Common myeloid progenitor, CD34-positive (primary cell): ENCODE measurements around the gene SLAMF9.

ENCODE experiments used
- CTCF ChIA-PET: fragments of 350-600 bp; sonication (Branson Sonifier 250); formaldehyde crosslinking; loops from one replicate; lab custom pipeline; 2021; ENCODE audit warnings: antibody characterized with exemption; lab: Charles Lee
- POLR2A ChIA-PET: fragments of 350-600 bp; sonication (Branson Sonifier 250); formaldehyde crosslinking; loops from one replicate; lab custom pipeline; 2021; ENCODE audit warnings: antibody characterized with exemption; lab: Charles Lee
- DNase-seq, 3 donors: peaks; one replicate each; pipeline versions ENCODE4 v3.0.0 to v3.0.0-alpha.2; 2013
- H3K27ac ChIP-seq, 2 experiments: 1 replicate in 1 of 2; 2 replicates in 1 of 2; pipeline ENCODE4 v1.7.0; 2013; ENCODE audit warnings: inconsistent platforms in 2 of 2, low read length in 2 of 2, mild to moderate bottlenecking in 2 of 2, low read depth in 1 of 2, moderate library complexity in 1 of 2; ENCODE audit not compliant: severe bottlenecking in 2 of 2, insufficient read depth in 1 of 2, poor library complexity in 1 of 2
- H3K27me3 ChIP-seq, 5 experiments: replicated peaks in 2 of 5; 1 replicate in 3 of 5; 2 replicates in 2 of 5; pipeline versions ENCODE4 v1.6.1 to v1.7.0; 2013; ENCODE audit warnings: low read length in 4 of 5, mild to moderate bottlenecking in 2 of 5, moderate library complexity in 2 of 5, inconsistent platforms in 1 of 5; ENCODE audit not compliant: insufficient read depth in 5 of 5, control insufficient read depth in 4 of 5
- H3K36me3 ChIP-seq, 4 experiments: 1 replicate in 2 of 4; 2 replicates in 2 of 4; pipeline versions ENCODE4 v1.6.1 to v1.7.0; 2013; ENCODE audit warnings: low read length in 3 of 4, control low read depth in 1 of 4, mild to moderate bottlenecking in 1 of 4; ENCODE audit not compliant: control insufficient read depth in 4 of 4, insufficient read depth in 4 of 4
- H3K4me1 ChIP-seq, 4 experiments: 1 replicate in 3 of 4; 2 replicates in 1 of 4; pipeline versions ENCODE4 v1.6.1 to v1.7.1; 2013; ENCODE audit warnings: low read length in 3 of 4, mild to moderate bottlenecking in 3 of 4, control low read depth in 1 of 4, inconsistent platforms in 1 of 4, moderate library complexity in 1 of 4; ENCODE audit not compliant: control insufficient read depth in 4 of 4, insufficient read depth in 4 of 4; ENCODE audit errors: control extremely low read depth in 1 of 4
- H3K4me3 ChIP-seq, 7 experiments: 1 replicate in 4 of 7; 2 replicates in 3 of 7; pipeline versions ENCODE4 v1.5.1 to v1.7.0; 2013; ENCODE audit warnings: mild to moderate bottlenecking in 7 of 7, low read length in 6 of 7, moderate library complexity in 6 of 7, inconsistent platforms in 2 of 7, low read depth in 2 of 7, control low read depth in 1 of 7; ENCODE audit not compliant: insufficient read depth in 4 of 7, control insufficient read depth in 1 of 7; ENCODE audit errors: extremely low read depth in 1 of 7
- H3K9me3 ChIP-seq, 5 experiments: 1 replicate in 4 of 5; 2 replicates in 1 of 5; pipeline versions ENCODE4 v1.6.1 to v1.7.1; 2013; ENCODE audit warnings: low read length in 4 of 5, mild to moderate bottlenecking in 2 of 5, inconsistent platforms in 1 of 5, low read depth in 1 of 5, moderate library complexity in 1 of 5; ENCODE audit not compliant: control insufficient read depth in 4 of 5, insufficient read depth in 2 of 5; ENCODE audit errors: control extremely low read depth in 1 of 5
- WGBS: methylation state at CpG from one replicate; pipeline ENCODE4 v1.1.5; 2013; ENCODE audit not compliant: insufficient coverage; 5-methylcytosine and 5-hydroxymethylcytosine counted together

The SLAMF9 gene

DNA sequence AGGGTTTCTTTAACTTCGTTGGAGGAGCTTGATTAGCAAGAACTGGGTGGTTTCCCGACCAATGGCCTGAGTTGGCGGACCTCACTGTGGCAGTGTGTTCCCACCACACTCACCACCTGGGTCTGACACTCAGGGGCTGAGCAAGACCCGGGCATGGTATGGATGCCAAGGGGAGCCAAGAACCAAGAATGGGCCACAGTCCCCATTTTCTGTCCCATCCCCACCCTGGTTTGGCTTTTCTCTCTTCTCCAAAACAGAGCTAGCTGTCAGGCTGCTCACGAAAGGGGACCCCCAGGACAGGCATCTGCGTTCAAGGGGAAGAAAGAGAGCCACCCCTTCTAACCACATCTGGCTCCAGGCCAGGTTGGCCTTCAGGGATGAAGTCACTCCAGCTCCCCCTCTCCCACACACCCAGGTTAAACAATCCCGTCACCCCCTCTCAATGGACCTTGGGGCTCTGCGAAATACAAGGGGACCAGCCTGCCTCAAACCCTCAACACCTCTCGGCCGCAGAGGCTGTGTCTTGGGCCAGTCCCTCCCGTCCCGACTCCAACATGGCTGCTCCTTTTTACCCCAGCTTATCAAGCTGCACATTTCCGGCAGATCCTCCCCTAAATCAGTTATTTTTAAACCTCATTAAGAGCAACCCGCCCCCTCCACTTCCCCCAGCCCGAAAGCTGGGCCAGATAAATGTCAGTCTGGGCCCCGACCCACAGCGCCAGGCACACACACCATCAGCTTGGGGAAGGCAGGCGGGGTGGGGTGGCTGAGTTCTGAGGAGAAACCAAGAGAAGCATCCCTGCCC lies 32.1 kb downstream of the SLAMF9 start:
- 5% methylated on average over 12 of the region's 18 CpGs for WGBS
- ChIA-PET POLR2A (interaction anchor here (1.4 to 5.2 kb wide), 6 partner anchors 22 to 40 kb away, joined by 3 to 54 read pairs (median 18); partner anchors contain the start of gene CFAP45), CTCF (interaction anchor here (0.7 to 13.6 kb wide), 6 partner anchors 14 to 141 kb away, joined by 3 to 250 read pairs (median 6); partner anchors contain the start of genes DUSP23 and FCRL6)
- peak; percentile 75 to 94 (median 92) for DNase-seq
- peaks cover 11 to 40% (median 32%) of the 10 kb centered on the region in 4 experiments for H3K36me3 ChIP-seq
- H3K9me3 ChIP-seq: no peaks in the 10 kb centered on the region
- peak overlapping the region; percentile 100 for H3K27ac ChIP-seq
- no peaks in the 10 kb centered on the region for H3K27me3 ChIP-seq
- peaks cover 15 to 83% (median 78%) of the 10 kb centered on the region in 4 experiments for H3K4me1 ChIP-seq
- peak overlapping the region; percentile 8 to 100 (median 94) for H3K4me3 ChIP-seq

DNA sequence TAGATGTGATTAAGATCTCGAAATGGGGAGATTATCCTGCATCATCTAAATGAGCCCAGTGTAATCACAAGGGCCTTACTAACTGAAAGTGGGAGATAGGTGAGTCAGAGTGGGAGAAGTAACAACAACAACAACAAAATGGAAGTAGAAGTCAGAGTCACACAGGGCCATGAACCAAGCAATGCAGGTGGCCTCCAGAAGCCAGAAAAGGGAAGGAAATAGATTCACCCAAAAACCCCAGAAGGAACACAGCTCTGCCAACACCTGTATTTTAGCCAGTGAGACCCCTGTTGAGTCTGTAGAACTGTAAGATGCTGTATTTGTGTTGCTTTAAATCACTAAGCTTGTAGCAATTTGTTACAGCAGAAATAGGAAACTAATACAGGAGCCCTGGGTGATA lies 32.8 kb downstream of the SLAMF9 start:
- peaks cover 11 to 45% (median 38%) of the 10 kb centered on the region in 4 experiments for H3K36me3 ChIP-seq
- no peaks in the 10 kb centered on the region for H3K27me3 ChIP-seq
- POLR2A ChIA-PET: interaction anchor here (1.4 to 5.2 kb wide), 2 partner anchors 23 to 29 kb away, joined by 5 to 54 read pairs; no protein-coding TSS in a partner anchor
- H3K9me3 ChIP-seq: no peaks in the 10 kb centered on the region
- H3K4me1 ChIP-seq: peaks cover 15 to 87% (median 83%) of the 10 kb centered on the region in 4 experiments
- peak; percentile 66 to 89 (median 86) for DNase-seq
- CTCF ChIA-PET: interaction anchor here (0.8 to 13.6 kb wide), 5 partner anchors 15 to 140 kb away, joined by 3 to 250 read pairs (median 4); partner anchors contain the start of genes DUSP23 and FCRL6
- peak overlapping the region in 6 of 7 experiments; percentile 41 to 100 (median 94) for H3K4me3 ChIP-seq
- WGBS: no CpG with 5 or more reads among the region's 1 CpG
- peak overlapping the region; percentile 100 for H3K27ac ChIP-seq

DNA sequence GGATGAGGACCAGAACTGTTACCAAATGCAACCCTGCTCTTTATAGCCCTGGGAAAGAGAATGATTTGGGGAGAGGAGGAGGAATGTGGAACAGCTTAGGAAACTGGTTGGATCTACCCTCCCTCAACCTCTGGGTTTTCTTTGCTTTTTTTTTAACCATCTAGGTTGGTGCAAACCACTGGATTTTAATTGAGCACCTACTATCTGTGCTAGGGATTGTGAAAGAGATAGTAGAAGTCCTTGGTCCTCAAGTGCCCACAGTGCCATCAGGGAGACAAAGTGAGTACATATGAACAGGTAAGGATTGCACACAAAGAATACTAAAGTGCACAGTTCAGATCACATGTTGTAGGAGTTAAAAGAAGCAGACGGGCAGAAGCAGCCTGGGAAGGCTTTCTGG lies 33.4 kb downstream of the SLAMF9 start:
- Histone ChIP-seq H3K9me3 (no peaks in the 10 kb centered on the region), H3K36me3 (peaks cover 11 to 51% (median 41%) of the 10 kb centered on the region in 4 experiments), H3K27ac (peak overlapping the region; percentile 100), H3K27me3 (no peaks in the 10 kb centered on the region), H3K4me1 (peaks cover 15 to 86% (median 83%) of the 10 kb centered on the region in 4 experiments), H3K4me3 (peak overlapping the region in 4 of 7 experiments; percentile 8 to 100 (median 66))
- ChIA-PET POLR2A (no interaction called here), CTCF (interaction anchor here (1.2 to 13.6 kb wide), 3 partner anchors 15 to 121 kb away, joined by 3 to 250 read pairs (median 57); no protein-coding TSS in a partner anchor)
- no peak for DNase-seq
- WGBS: no CpG with 5 or more reads among the region's 1 CpG

DNA sequence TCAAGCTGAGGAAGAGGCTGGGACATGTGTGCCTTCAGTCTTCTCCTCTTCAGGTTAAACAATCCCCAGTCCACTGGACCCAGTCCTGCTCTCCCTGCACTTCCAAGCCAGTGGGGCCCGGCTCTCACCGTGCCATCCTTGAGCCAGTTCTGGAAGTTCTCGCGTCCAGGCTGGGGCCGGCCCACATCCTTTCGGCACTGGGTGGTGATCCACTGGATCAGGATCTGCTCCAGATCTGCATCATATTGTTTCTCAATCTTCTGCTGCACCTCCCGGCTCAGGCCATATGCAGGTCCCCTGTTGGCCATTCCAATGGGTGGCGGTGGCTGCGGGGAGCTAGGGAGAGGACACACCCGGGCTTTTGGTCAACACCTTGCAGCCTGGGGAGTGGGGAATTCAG lies 33.8 kb downstream of the SLAMF9 start:
- Histone ChIP-seq H3K27me3 (no peaks in the 10 kb centered on the region), H3K27ac (peak overlapping the region in 1 of 2 experiments; percentile 100), H3K9me3 (no peaks in the 10 kb centered on the region), H3K36me3 (peaks cover 11 to 56% (median 44%) of the 10 kb centered on the region in 4 experiments), H3K4me1 (peaks cover 15 to 90% (median 82%) of the 10 kb centered on the region in 4 experiments), H3K4me3 (peak overlapping the region in 2 of 7 experiments; percentile 95 to 100)
- no peak for DNase-seq
- CTCF ChIA-PET: interaction anchor here (1.2 to 13.6 kb wide), 3 partner anchors 16 to 121 kb away, joined by 3 to 250 read pairs (median 57); no protein-coding TSS in a partner anchor
- POLR2A ChIA-PET: no interaction called here
- WGBS: 89% methylated on average over 4 of the region's 10 CpGs

GRCh38 chr1:159919236-159919865 lies 34.7 kb downstream of the SLAMF9 start:
- Histone ChIP-seq H3K4me1 (peaks cover 15 to 92% (median 85%) of the 10 kb centered on the region in 4 experiments), H3K27me3 (no peaks in the 10 kb centered on the region), H3K9me3 (no peaks in the 10 kb centered on the region), H3K36me3 (peaks cover 11 to 57% (median 44%) of the 10 kb centered on the region in 4 experiments), H3K27ac (peak overlapping the region in 1 of 2 experiments; percentile 66), H3K4me3 (peak overlapping the region in 2 of 7 experiments; percentile 41 to 100)
- ChIA-PET POLR2A (no interaction called here), CTCF (interaction anchor here (0.8 to 13.6 kb wide), 3 partner anchors 14 to 50 kb away, joined by 3 to 250 read pairs (median 3); no protein-coding TSS in a partner anchor)
- no peak for DNase-seq
- 95% methylated on average over 10 of the region's 10 CpGs for WGBS

DNA sequence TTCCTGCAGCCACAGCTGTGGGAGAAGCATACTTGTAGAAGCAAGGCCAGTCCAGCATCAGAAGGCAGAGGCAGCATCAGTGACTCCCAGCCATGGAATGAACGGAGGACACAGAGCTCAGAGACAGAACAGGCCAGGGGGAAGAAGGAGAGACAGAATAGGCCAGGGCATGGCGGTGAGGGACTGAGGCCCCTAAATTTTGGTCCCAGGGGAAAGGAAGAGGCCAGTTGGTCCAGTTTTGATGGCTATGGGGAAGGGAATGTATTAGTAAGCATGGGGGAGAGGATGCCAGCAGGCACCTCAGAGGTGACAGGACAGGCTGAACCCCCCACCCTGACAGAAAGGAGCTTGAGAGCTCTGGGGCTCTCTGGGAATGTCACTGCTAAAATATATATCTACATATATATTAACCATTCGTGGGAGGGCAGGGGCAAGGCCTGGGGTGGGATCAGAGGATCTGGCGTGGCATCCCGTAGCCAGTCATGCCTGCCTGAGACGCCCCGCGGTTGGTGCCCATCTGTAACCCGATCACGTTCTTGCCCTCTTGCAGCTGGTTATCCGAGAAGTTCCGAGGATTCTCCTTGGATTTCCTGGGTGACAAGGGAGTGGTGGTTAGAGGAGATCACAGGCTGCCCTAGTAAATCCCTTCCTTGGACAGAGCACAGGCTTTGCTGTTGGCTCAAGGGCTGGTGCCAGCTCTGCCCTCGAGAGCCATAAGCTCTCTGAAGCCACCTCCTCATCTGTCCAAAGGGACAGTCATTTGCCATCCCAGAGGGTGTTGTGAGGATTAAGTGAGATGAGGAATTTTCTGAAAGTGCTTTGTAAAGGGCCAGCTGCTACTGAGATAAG lies 35.5 kb downstream of the SLAMF9 start:
- no peak for DNase-seq
- H3K36me3 ChIP-seq: peaks cover 11 to 57% (median 44%) of the 10 kb centered on the region in 4 experiments
- H3K4me3 ChIP-seq: peak overlapping the region in 2 of 7 experiments; percentile 6 to 41
- WGBS: 89% methylated on average over 12 of the region's 13 CpGs
- H3K4me1 ChIP-seq: peaks cover 15 to 94% (median 87%) of the 10 kb centered on the region in 4 experiments
- no peaks in the 10 kb centered on the region for H3K27me3 ChIP-seq
- ChIA-PET CTCF (interaction anchor here (0.8 to 13.6 kb wide), 5 partner anchors 15 to 49 kb away, joined by 3 to 250 read pairs (median 3); no protein-coding TSS in a partner anchor), POLR2A (no interaction called here)
- peak overlapping the region; percentile 6 to 66 for H3K27ac ChIP-seq
- no peaks in the 10 kb centered on the region for H3K9me3 ChIP-seq
